Nephron progenitor cell (in vitro differentiated cells): ENCODE measurements around the gene DLL1.

Experiments
- DNase-seq: peaks from one replicate; pipeline ENCODE4 v3.0.0; 2021
- H3K27ac Mint-ChIP-seq: 2 replicates; pipeline ENCODE4 v1.8.0; 2021; ENCODE audit warnings: mild to moderate bottlenecking, moderate library complexity, mixed read lengths
- H3K27me3 Mint-ChIP-seq: 2 replicates; pipeline ENCODE4 v1.8.0; 2021; ENCODE audit warnings: mild to moderate bottlenecking, low read depth, mixed read lengths; ENCODE audit not compliant: poor library complexity
- H3K36me3 Mint-ChIP-seq: 2 replicates; pipeline ENCODE4 v1.8.0; 2021; ENCODE audit warnings: low read depth, mixed read lengths
- H3K4me1 Mint-ChIP-seq: 2 replicates; pipeline ENCODE4 v1.8.0; 2021; ENCODE audit warnings: mixed read lengths
- H3K4me3 Mint-ChIP-seq: 2 replicates; pipeline ENCODE4 v1.8.0; 2021; ENCODE audit warnings: mild to moderate bottlenecking, moderate library complexity, mixed read lengths
- H3K9me3 Mint-ChIP-seq: 2 replicates; pipeline ENCODE4 v1.8.0; 2021; ENCODE audit warnings: mild to moderate bottlenecking, moderate library complexity, mixed read lengths
- CTCF ChIP-seq: fragments of 200-600 bp; sonication (generic); IDR thresholded peaks from 2 replicates; pipeline ENCODE4 v1.5.0; 2021; ENCODE audit warnings: antibody characterized with exemption

The DLL1 gene

GRCh38 chr6:170293341-170294231 lies 2.7 kb upstream of the DLL1 start:
- H3K27ac Mint-ChIP-seq: no peak overlapping the region
- peaks cover 66% of the 10 kb centered on the region for H3K27me3 Mint-ChIP-seq
- H3K36me3 Mint-ChIP-seq: peaks cover 3% of the 10 kb centered on the region
- no peak for TF ChIP-seq CTCF
- H3K9me3 Mint-ChIP-seq: no peaks in the 10 kb centered on the region
- H3K4me1 Mint-ChIP-seq: peaks cover 41% of the 10 kb centered on the region
- DNase-seq: no peak
- H3K4me3 Mint-ChIP-seq: peak overlapping the region; percentile 89

GRCh38 chr6:170292407-170293158 lies 1.7 kb upstream of the DLL1 start:
- no peak for DNase-seq
- peaks cover 51% of the 10 kb centered on the region for H3K4me1 Mint-ChIP-seq
- no peak for TF ChIP-seq CTCF
- H3K36me3 Mint-ChIP-seq: peaks cover 9% of the 10 kb centered on the region
- H3K27me3 Mint-ChIP-seq: peaks cover 63% of the 10 kb centered on the region
- no peak overlapping the region for H3K27ac Mint-ChIP-seq
- no peaks in the 10 kb centered on the region for H3K9me3 Mint-ChIP-seq
- H3K4me3 Mint-ChIP-seq: peak overlapping the region; percentile 89

GRCh38 chr6:170292111-170292406 lies 1.2 kb upstream of the DLL1 start:
- Mint-ChIP-seq H3K9me3 (no peaks in the 10 kb centered on the region), H3K27ac (no peak overlapping the region), H3K27me3 (peaks cover 59% of the 10 kb centered on the region)

GRCh38 chr6:170291271-170292110 lies 613 bp upstream of the DLL1 start:
- Mint-ChIP-seq H3K36me3 (peaks cover 9% of the 10 kb centered on the region), H3K27ac (peak overlapping the region; percentile 15), H3K4me1 (peaks cover 62% of the 10 kb centered on the region), H3K4me3 (peak overlapping the region; percentile 94), H3K27me3 (peaks cover 60% of the 10 kb centered on the region), H3K9me3 (no peaks in the 10 kb centered on the region)
- peak; percentile 76 for DNase-seq
- TF ChIP-seq CTCF: no peak

More at GRCh38 chr6:170292111-170292406, 1.2 kb upstream of the DLL1 start:
- peak overlapping the region; percentile 89 for H3K4me3 Mint-ChIP-seq
- peaks cover 57% of the 10 kb centered on the region for H3K4me1 Mint-ChIP-seq
- no peak for TF ChIP-seq CTCF
- DNase-seq: no peak
- H3K36me3 Mint-ChIP-seq: peaks cover 9% of the 10 kb centered on the region

- Mint-ChIP-seq H3K9me3 (no peaks in the 10 kb centered on the region), H3K36me3 (peaks cover 20% of the 10 kb centered on the region), H3K27me3 (peaks cover 56% of the 10 kb centered on the region), H3K4me3 (peak overlapping the region; percentile 94), H3K4me1 (peaks cover 75% of the 10 kb centered on the region), H3K27ac (no peak overlapping the region)
- peak; percentile 47 for DNase-seq
- TF ChIP-seq CTCF: no peak
These were observed 955 bp downstream of the DLL1 start for GRCh38 chr6:170289951-170290295.
